HCT116 (cell line): ENCODE measurements around the gene HS3ST2. TPM values are rescaled to one million over a fixed set of nuclear protein-coding genes. Genes with fewer than 3 reads are reported as not detected.

Experiments
- ATAC-seq: fragments of 200-7000 bp; cut with Tn5 transposase; 2 replicates; pipeline ENCODE4 v1.9.1; 2020; ENCODE audit warnings: mild to moderate bottlenecking, moderate library complexity
- BruUV-seq: library from RNA; stranded (reverse); fragments of 400-500 nt; replicated peaks from 2 replicates; lab custom pipeline; 2021; lab: Mats Ljungman, UMichigan
- CTCF ChIA-PET: fragments of 300-600 bp; sonication (Branson Sonifier 250); formaldehyde crosslinking; loops from one replicate; lab custom pipeline; 2021; ENCODE audit warnings: antibody characterized with exemption; lab: Charles Lee
- POLR2A ChIA-PET: fragments of 300-600, 350-600 bp; sonication (Branson Sonifier 250); formaldehyde crosslinking; loops from one replicate; lab custom pipeline; 2021; ENCODE audit warnings: antibody characterized with exemption; lab: Charles Lee
- RAD21 ChIA-PET, 2 experiments: fragments of 300-600 bp; sonication (Branson Sonifier 250); formaldehyde crosslinking; loops; one replicate each; lab custom pipeline; 2023; ENCODE audit warnings: low total read pairs in 2 of 2; ENCODE audit not compliant: uncharacterized antibody in 2 of 2, unreplicated experiment in 2 of 2, low non-redundant PET in 1 of 2; lab: Charles Lee
- DNase-seq: peaks from one replicate; pipeline ENCODE4 v3.0.0-alpha.2; 2010; ENCODE audit warnings: low read depth, low spot score
- H2AFZ ChIP-seq: fragments of 200-600 bp; shearing (Covaris generic), sonication (generic); 2 replicates; pipeline ENCODE4 v1.6.1; 2017; ENCODE audit warnings: low read depth, mixed run types, mixed read lengths, antibody characterized with exemption, low read length; ENCODE audit not compliant: poor library complexity, severe bottlenecking
- H3K27ac ChIP-seq: 2 replicates; pipeline ENCODE4 v1.5.1; 2012; ENCODE audit warnings: low read depth, low read length
- H3K27me3 ChIP-seq: fragments of 200-600 bp; sonication (generic); 2 replicates; pipeline ENCODE4 v1.6.1; 2016; ENCODE audit warnings: mixed run types, low read length, mixed read lengths; ENCODE audit not compliant: insufficient read depth
- H3K36me3 ChIP-seq, 2 experiments: fragments of 200-500 bp in 1 of 2; fragments of 200-600 bp in 1 of 2; sonication (Bioruptor generic) in 1 of 2; sonication (generic) in 1 of 2; 2 replicates each; pipeline versions ENCODE4 v1.5.1 to v1.6.1; 2014 to 2016; ENCODE audit warnings: low read length in 2 of 2, inconsistent platforms in 1 of 2, mixed read lengths in 1 of 2, mixed run types in 1 of 2; ENCODE audit not compliant: insufficient read depth in 2 of 2, control insufficient read depth in 1 of 2
- H3K4me1 ChIP-seq, 2 experiments: fragments of 200-600 bp in 1 of 2; sonication (generic) in 1 of 2; 2 replicates each; pipeline versions ENCODE4 v1.5.1 to v1.6.1; 2012 to 2017; ENCODE audit warnings: low read length in 2 of 2, inconsistent platforms in 1 of 2, mild to moderate bottlenecking in 1 of 2, mixed read lengths in 1 of 2, mixed run types in 1 of 2, moderate library complexity in 1 of 2; ENCODE audit not compliant: insufficient read depth in 2 of 2, control insufficient read depth in 1 of 2
- H3K4me2 ChIP-seq: fragments of 200-600 bp; sonication (generic); 2 replicates; pipeline ENCODE4 v1.6.1; 2017; ENCODE audit warnings: mixed run types, low read length, mixed read lengths
- H3K4me3 ChIP-seq, 2 experiments: fragments of 200-600 bp in 1 of 2; sonication (generic) in 1 of 2; replicated peaks in 1 of 2; 2 replicates each; pipeline ENCODE4 v1.5.1; 2011 to 2016; ENCODE audit warnings: low read length in 2 of 2, control low read depth in 1 of 2, low read depth in 1 of 2, mild to moderate bottlenecking in 1 of 2, mixed read lengths in 1 of 2, mixed run types in 1 of 2
- H3K79me2 ChIP-seq: fragments of 200-600 bp; sonication (generic); 2 replicates; pipeline ENCODE4 v1.6.1; 2017; ENCODE audit warnings: mild to moderate bottlenecking, mixed run types, low read length, moderate library complexity, mixed read lengths; ENCODE audit not compliant: insufficient read depth
- H3K9ac ChIP-seq: fragments of 200-600 bp; sonication (generic); 2 replicates; pipeline ENCODE4 v1.6.1; 2016; ENCODE audit warnings: low read length, mixed read lengths
- H3K9me2 ChIP-seq: fragments of 200-600 bp; sonication (generic), shearing (Covaris generic); 2 replicates; pipeline ENCODE4 v1.6.1; 2017; ENCODE audit warnings: mixed run types, mild to moderate bottlenecking, moderate library complexity; ENCODE audit not compliant: insufficient read depth
- H3K9me3 ChIP-seq, 2 experiments: fragments of 200-500 bp in 1 of 2; fragments of 200-600 bp in 1 of 2; sonication (Bioruptor generic) in 1 of 2; sonication (generic) in 1 of 2; 2 replicates each; pipeline ENCODE4 v1.6.1; 2014 to 2017; ENCODE audit warnings: low read length in 2 of 2, mixed read lengths in 2 of 2, inconsistent platforms in 1 of 2, low read depth in 1 of 2, mild to moderate bottlenecking in 1 of 2, mixed run types in 1 of 2, moderate library complexity in 1 of 2; ENCODE audit not compliant: control insufficient read depth in 1 of 2, insufficient read depth in 1 of 2
- H4K20me1 ChIP-seq: fragments of 200-600 bp; sonication (generic), shearing (Covaris generic); 2 replicates; pipeline ENCODE4 v1.6.1; 2017; ENCODE audit warnings: mixed run types, mild to moderate bottlenecking, moderate library complexity; ENCODE audit not compliant: insufficient read depth
- CBX3 ChIP-seq: IDR thresholded peaks from 2 replicates; pipeline ENCODE4 v1.6.1; 2012; ENCODE audit warnings: low read depth
- CEBPB ChIP-seq: IDR thresholded peaks from 2 replicates; pipeline ENCODE4 v1.6.1; 2012; ENCODE audit warnings: low read depth
- CTCF ChIP-seq, 3 experiments: fragments of 200-600 bp in 1 of 3; sonication (generic) in 1 of 3; IDR thresholded peaks in 2 of 3; conservative IDR thresholded peaks in 1 of 3; 2 replicates each; pipeline ENCODE4 v1.5.1; 2012 to 2017; ENCODE audit warnings: low read depth in 2 of 3, low read length in 2 of 3, antibody characterized with exemption in 1 of 3, borderline replicate concordance in 1 of 3, control low read depth in 1 of 3, mild to moderate bottlenecking in 1 of 3, mixed read lengths in 1 of 3, mixed run types in 1 of 3, moderate library complexity in 1 of 3; ENCODE audit not compliant: insufficient read depth in 1 of 3
- EGR1 ChIP-seq: IDR thresholded peaks from 2 replicates; pipeline ENCODE4 v1.6.1; 2012; ENCODE audit warnings: low read depth
- FOSL1 ChIP-seq: IDR thresholded peaks from 2 replicates; pipeline ENCODE4 v1.6.1; 2012; ENCODE audit warnings: low read depth
- POLR2A ChIP-seq: IDR thresholded peaks from 2 replicates; pipeline ENCODE4 v1.7.0; 2011; ENCODE audit warnings: borderline replicate concordance; ENCODE audit not compliant: insufficient read depth, insufficient read length; ENCODE audit errors: extremely low read depth
- POLR2AphosphoS5 ChIP-seq: IDR thresholded peaks from 2 replicates; pipeline ENCODE4 v1.6.1; 2011; ENCODE audit warnings: mild to moderate bottlenecking, low read depth, low read length, moderate library complexity
- RAD21 ChIP-seq: IDR thresholded peaks from 2 replicates; pipeline ENCODE4 v1.6.1; 2012; ENCODE audit warnings: low read depth, mild to moderate bottlenecking
- SIN3A ChIP-seq: IDR thresholded peaks from 2 replicates; pipeline ENCODE4 v1.6.1; 2012; ENCODE audit warnings: low read depth
- SP1 ChIP-seq: IDR thresholded peaks from 2 replicates; pipeline ENCODE4 v1.6.1; 2012; ENCODE audit warnings: low read depth
- SRF ChIP-seq: IDR thresholded peaks from 2 replicates; pipeline ENCODE4 v1.6.1; 2012; ENCODE audit warnings: low read depth
- TCF7L2 ChIP-seq: IDR thresholded peaks from 2 replicates; pipeline ENCODE4 v1.7.0; 2011; ENCODE audit warnings: borderline replicate concordance, inconsistent platforms; ENCODE audit not compliant: insufficient read depth, insufficient read length; ENCODE audit errors: extremely low read depth
- YY1 ChIP-seq: IDR thresholded peaks from 2 replicates; pipeline ENCODE4 v1.6.1; 2011; ENCODE audit warnings: low read length, low read depth, moderate library complexity, mild to moderate bottlenecking; ENCODE audit not compliant: insufficient replicate concordance; ENCODE audit errors: extremely low read depth
- ZBTB33 ChIP-seq: IDR thresholded peaks from 2 replicates; pipeline ENCODE4 v1.6.1; 2011; ENCODE audit warnings: mild to moderate bottlenecking, low read length, moderate library complexity; ENCODE audit not compliant: insufficient replicate concordance; ENCODE audit errors: extremely low read depth
- ZFX ChIP-seq: fragments of 450-650 bp; IDR thresholded peaks from 2 replicates; pipeline ENCODE4 v1.6.1; 2017
- ZNF274 ChIP-seq: fragments of 200-500 bp; sonication (Bioruptor generic); IDR thresholded peaks from 2 replicates; pipeline ENCODE4 v1.6.1; 2014; ENCODE audit warnings: mild to moderate bottlenecking, low read depth, low read length, inconsistent platforms
- intact Hi-C: fragments of 100-400 bp; cut with micrococcal nuclease; formaldehyde crosslinking; loops from 2 replicates; pipeline ENCODE4 v1.10.0; 2022
- total RNA-seq: library from RNA; stranded (reverse); gene quantifications from one replicate; pipeline ENCODE4 v1.2.1, GENCODE V29; 2021; ENCODE audit not compliant: unreplicated experiment
- TF ChIP-seq, protein P1 (sequence below): IDR thresholded peaks from 2 replicates; pipeline ENCODE4 v1.6.1; 2012
- TF ChIP-seq, protein P2 (sequence below): IDR thresholded peaks from 2 replicates; pipeline ENCODE4 v1.6.1; 2012; ENCODE audit warnings: low read depth

Gene HS3ST2
- total RNA-seq, 1 experiment from 2014 or later = not detected

GRCh38 chr16:22924492-22924891 is 110.5 kb downstream of the HS3ST2 start (continued):
- no peak for TF ChIP-seq POLR2AphosphoS5
- TF ChIP-seq TCF7L2 = no peak
- TF ChIP-seq ZFX = no peak
- no peak for TF ChIP-seq CEBPB

- Histone ChIP-seq H2AFZ (no peak overlapping the region), H3K36me3 (no peaks in the 10 kb centered on the region), H3K27me3 (peaks cover 81% of the 10 kb centered on the region), H3K4me2 (no peak overlapping the region), H3K9me3 (no peaks in the 10 kb centered on the region), H4K20me1 (no peaks in the 10 kb centered on the region), H3K27ac (no peak overlapping the region), H3K9ac (no peak overlapping the region), H3K4me3 (no peak overlapping the region), H3K79me2 (no peaks in the 10 kb centered on the region), H3K9me2 (no peaks in the 10 kb centered on the region), H3K4me1 (no peaks in the 10 kb centered on the region)
- POLR2A ChIA-PET = no interaction called here
- no TSS peak for BruUV-seq
- CTCF ChIA-PET = no interaction called here
- RAD21 ChIA-PET = no interaction called here
- no peak for DNase-seq
- intact Hi-C loops = no loop called here
- ATAC-seq = no peak
- TF ChIP-seq SIN3A = no peak
- no peak for TF ChIP-seq SP1
- no peak for TF ChIP-seq CEBPB
- TF ChIP-seq, protein P1, sequence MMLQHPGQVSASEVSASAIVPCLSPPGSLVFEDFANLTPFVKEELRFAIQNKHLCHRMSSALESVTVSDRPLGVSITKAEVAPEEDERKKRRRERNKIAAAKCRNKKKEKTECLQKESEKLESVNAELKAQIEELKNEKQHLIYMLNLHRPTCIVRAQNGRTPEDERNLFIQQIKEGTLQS = no peak
- no peak for TF ChIP-seq RAD21
- TF ChIP-seq POLR2AphosphoS5 = no peak
- TF ChIP-seq CBX3 = no peak
- no peak for TF ChIP-seq SRF
- no peak for TF ChIP-seq YY1
- TF ChIP-seq ZNF274 = no peak
- TF ChIP-seq, protein P2, sequence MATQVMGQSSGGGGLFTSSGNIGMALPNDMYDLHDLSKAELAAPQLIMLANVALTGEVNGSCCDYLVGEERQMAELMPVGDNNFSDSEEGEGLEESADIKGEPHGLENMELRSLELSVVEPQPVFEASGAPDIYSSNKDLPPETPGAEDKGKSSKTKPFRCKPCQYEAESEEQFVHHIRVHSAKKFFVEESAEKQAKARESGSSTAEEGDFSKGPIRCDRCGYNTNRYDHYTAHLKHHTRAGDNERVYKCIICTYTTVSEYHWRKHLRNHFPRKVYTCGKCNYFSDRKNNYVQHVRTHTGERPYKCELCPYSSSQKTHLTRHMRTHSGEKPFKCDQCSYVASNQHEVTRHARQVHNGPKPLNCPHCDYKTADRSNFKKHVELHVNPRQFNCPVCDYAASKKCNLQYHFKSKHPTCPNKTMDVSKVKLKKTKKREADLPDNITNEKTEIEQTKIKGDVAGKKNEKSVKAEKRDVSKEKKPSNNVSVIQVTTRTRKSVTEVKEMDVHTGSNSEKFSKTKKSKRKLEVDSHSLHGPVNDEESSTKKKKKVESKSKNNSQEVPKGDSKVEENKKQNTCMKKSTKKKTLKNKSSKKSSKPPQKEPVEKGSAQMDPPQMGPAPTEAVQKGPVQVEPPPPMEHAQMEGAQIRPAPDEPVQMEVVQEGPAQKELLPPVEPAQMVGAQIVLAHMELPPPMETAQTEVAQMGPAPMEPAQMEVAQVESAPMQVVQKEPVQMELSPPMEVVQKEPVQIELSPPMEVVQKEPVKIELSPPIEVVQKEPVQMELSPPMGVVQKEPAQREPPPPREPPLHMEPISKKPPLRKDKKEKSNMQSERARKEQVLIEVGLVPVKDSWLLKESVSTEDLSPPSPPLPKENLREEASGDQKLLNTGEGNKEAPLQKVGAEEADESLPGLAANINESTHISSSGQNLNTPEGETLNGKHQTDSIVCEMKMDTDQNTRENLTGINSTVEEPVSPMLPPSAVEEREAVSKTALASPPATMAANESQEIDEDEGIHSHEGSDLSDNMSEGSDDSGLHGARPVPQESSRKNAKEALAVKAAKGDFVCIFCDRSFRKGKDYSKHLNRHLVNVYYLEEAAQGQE = no peak
- no peak for TF ChIP-seq EGR1
- no peak for TF ChIP-seq POLR2A
- no peak for TF ChIP-seq ZBTB33
- TF ChIP-seq CTCF (IDR thresholded peaks at IDR 0.05 in 2 of 3, conservative IDR thresholded peaks at IDR 0.05 in 1 of 3; ENCODE audit: borderline replicate concordance in 1 of 3, insufficient read depth in 1 of 3, low read depth in 2 of 3, low read length in 2 of 3) = no peak
- TF ChIP-seq TCF7L2 = no peak
- TF ChIP-seq FOSL1 = no peak
Measured at GRCh38 chr16:22926105-22926751, 112.3 kb downstream of the HS3ST2 start.
